ENCODE results near the gene GRIK4. TPM values are rescaled to one million over a fixed set of nuclear protein-coding genes. Genes with fewer than 3 reads are reported as not detected.

The GRIK4 gene
- total RNA-seq, 1 experiment from 2014 or later = not detected

DNA sequence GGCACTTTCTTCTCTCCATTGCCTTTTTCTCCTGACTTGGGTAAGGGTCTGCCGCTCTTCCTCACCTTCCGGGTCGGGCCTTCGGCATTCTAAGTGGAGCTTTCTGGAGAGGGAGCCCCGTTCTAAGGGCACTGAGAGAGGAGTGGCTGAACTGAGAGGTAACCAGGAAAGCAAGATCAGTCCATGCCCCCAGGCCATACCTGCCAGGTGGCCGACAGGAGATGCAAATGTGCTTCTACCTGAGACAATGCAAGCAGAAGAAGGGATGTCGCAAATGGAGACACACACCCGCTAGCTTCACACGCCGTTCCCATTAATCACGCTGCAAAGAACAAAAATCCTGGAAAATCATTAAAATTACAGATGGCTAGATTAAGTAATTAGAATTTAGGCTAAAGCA, 356.0 kb downstream of the GRIK4 start:
- H3K4me3 ChIP-seq (ENCODE audit: low read length) = no peak overlapping the region

DNA sequence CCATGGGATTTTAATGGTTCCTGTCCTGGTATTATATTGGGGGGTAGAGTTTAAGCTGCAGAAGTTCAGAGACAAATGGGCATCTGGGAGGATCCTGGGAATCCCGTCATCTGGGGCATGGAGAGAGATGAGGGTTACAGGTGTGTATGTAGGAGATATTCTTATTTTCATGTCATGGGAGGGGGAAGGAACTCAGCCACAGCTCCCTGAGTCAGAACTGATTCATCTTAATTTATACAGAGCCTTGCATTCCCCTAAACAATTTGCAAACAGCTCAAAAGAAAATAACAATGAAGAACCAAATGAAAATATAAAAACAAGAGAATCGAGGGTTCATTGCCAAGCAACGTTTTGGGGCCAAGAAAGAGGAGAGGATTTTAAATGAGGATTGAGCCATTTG, 356.4 kb downstream of the GRIK4 start:
- H3K4me3 ChIP-seq (ENCODE audit: low read length) = no peak overlapping the region
- H3K4me2 ChIP-seq (ENCODE audit: low read depth, low read length, poor library complexity, severe bottlenecking) = no peak overlapping the region
- H3K27ac ChIP-seq (ENCODE audit: low read length) = no peak overlapping the region
- H3K79me2 ChIP-seq (ENCODE audit: low read length) = no peaks in the 10 kb centered on the region
- H3K9ac ChIP-seq (ENCODE audit: low read length) = no peak overlapping the region
- H3K9me3 ChIP-seq (ENCODE audit: low read length) = no peaks in the 10 kb centered on the region
- no peak overlapping the region for H2AFZ ChIP-seq (ENCODE audit: low read length)
- DNase-seq = no peak
- no peaks in the 10 kb centered on the region for H3K4me1 ChIP-seq (ENCODE audit: low read length)
- H4K20me1 ChIP-seq (ENCODE audit: insufficient read depth, low read depth, low read length) = no peaks in the 10 kb centered on the region
- no peaks in the 10 kb centered on the region for H3K27me3 ChIP-seq (ENCODE audit: low read length)
- no peaks in the 10 kb centered on the region for H3K36me3 ChIP-seq (ENCODE audit: insufficient read depth, low read length)
- H3K9me2 ChIP-seq (replicated peaks; ENCODE audit: insufficient read depth, low read length) = no peaks in the 10 kb centered on the region

More for the DNA sequence above, 356.0 kb downstream of the GRIK4 start:
- H3K27ac ChIP-seq (ENCODE audit: low read length) = no peak overlapping the region
- no peaks in the 10 kb centered on the region for H3K79me2 ChIP-seq (ENCODE audit: low read length)
- no peaks in the 10 kb centered on the region for H4K20me1 ChIP-seq (ENCODE audit: insufficient read depth, low read depth, low read length)
- H3K4me1 ChIP-seq (ENCODE audit: low read length) = no peaks in the 10 kb centered on the region
- no peaks in the 10 kb centered on the region for H3K9me2 ChIP-seq (replicated peaks; ENCODE audit: insufficient read depth, low read length)
- no peak overlapping the region for H3K4me2 ChIP-seq (ENCODE audit: low read depth, low read length, poor library complexity, severe bottlenecking)
- H3K36me3 ChIP-seq (ENCODE audit: insufficient read depth, low read length) = no peaks in the 10 kb centered on the region
- H3K27me3 ChIP-seq (ENCODE audit: low read length) = no peaks in the 10 kb centered on the region
- no peaks in the 10 kb centered on the region for H3K9me3 ChIP-seq (ENCODE audit: low read length)
- no peak overlapping the region for H3K9ac ChIP-seq (ENCODE audit: low read length)
- no peak for DNase-seq
- H2AFZ ChIP-seq (ENCODE audit: low read length) = no peak overlapping the region

GRCh38 chr11:120869097-120869496, 357.5 kb downstream of the GRIK4 start:
- no peaks in the 10 kb centered on the region for H3K36me3 ChIP-seq (ENCODE audit: insufficient read depth, low read length)
- no peaks in the 10 kb centered on the region for H3K79me2 ChIP-seq (ENCODE audit: low read length)
- no peak overlapping the region for H3K4me3 ChIP-seq (ENCODE audit: low read length)
- no peak overlapping the region for H3K27ac ChIP-seq (ENCODE audit: low read length)
- no peaks in the 10 kb centered on the region for H3K4me1 ChIP-seq (ENCODE audit: low read length)
- no peak overlapping the region for H3K4me2 ChIP-seq (ENCODE audit: low read depth, low read length, poor library complexity, severe bottlenecking)
- H3K9ac ChIP-seq (ENCODE audit: low read length) = no peak overlapping the region
- DNase-seq = no peak
- H3K27me3 ChIP-seq (ENCODE audit: low read length) = no peaks in the 10 kb centered on the region
- no peaks in the 10 kb centered on the region for H4K20me1 ChIP-seq (ENCODE audit: insufficient read depth, low read depth, low read length)
- H3K9me3 ChIP-seq (ENCODE audit: low read length) = no peaks in the 10 kb centered on the region
- no peak overlapping the region for H2AFZ ChIP-seq (ENCODE audit: low read length)
- no peaks in the 10 kb centered on the region for H3K9me2 ChIP-seq (replicated peaks; ENCODE audit: insufficient read depth, low read length)

DNA sequence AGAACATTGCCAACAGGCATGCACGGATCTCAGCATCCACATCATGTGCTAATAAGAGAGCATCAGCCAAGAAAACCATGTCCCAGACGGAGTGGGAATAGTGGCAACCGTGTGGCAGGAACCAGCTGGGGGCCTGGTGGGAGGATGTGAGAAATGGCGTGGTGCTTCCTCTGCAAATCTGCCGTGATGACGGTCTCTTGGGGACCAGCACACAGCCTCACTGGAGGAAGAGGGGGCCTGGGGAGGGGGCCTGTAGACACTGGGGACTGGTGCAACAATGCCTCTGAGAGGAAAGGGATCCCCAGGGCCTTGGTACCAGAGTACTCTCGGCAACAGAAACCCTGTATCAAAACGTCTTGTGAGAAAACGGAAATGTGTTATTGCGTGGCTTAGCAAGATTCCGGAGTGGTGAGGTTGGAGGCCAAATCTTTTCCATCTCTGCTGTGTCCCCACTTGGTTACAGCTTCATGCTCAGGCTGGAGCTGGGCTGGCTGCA, 358.0 kb downstream of the GRIK4 start:
- DNase-seq = no peak
- Histone ChIP-seq H4K20me1 (ENCODE audit: insufficient read depth, low read depth, low read length) (no peaks in the 10 kb centered on the region), H3K4me3 (ENCODE audit: low read length) (no peak overlapping the region)

DNA sequence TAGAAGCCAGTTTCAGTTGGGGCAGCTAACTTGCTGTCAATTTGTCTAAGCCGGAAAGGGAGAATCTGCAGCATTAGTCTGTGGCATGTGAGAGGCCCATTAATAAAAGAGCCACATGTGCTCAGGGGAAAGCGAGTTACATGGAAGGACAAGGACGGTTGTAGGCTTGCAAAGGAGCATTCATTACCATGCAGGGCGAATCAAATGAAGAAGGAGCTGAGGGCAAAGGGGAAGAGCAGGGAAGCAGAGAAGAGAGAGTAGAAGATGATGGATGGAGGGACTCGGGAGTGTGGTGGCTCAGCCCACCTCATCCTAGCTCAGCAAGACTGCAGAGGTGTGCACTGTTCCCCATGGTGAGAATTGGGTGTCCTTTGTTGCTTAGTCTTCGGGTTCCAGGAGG, 359.6 kb downstream of the GRIK4 start:
- no peaks in the 10 kb centered on the region for H3K79me2 ChIP-seq (ENCODE audit: low read length)
- no peaks in the 10 kb centered on the region for H3K36me3 ChIP-seq (ENCODE audit: insufficient read depth, low read length)
- H3K9me2 ChIP-seq (replicated peaks; ENCODE audit: insufficient read depth, low read length) = no peaks in the 10 kb centered on the region
- no peaks in the 10 kb centered on the region for H4K20me1 ChIP-seq (ENCODE audit: insufficient read depth, low read depth, low read length)
- no peak overlapping the region for H2AFZ ChIP-seq (ENCODE audit: low read length)
- no peak overlapping the region for H3K27ac ChIP-seq (ENCODE audit: low read length)
- H3K9me3 ChIP-seq (ENCODE audit: low read length) = no peaks in the 10 kb centered on the region
- no peak overlapping the region for H3K4me2 ChIP-seq (ENCODE audit: low read depth, low read length, poor library complexity, severe bottlenecking)
- no peaks in the 10 kb centered on the region for H3K4me1 ChIP-seq (ENCODE audit: low read length)
- H3K4me3 ChIP-seq (ENCODE audit: low read length) = no peak overlapping the region
- H3K27me3 ChIP-seq (ENCODE audit: low read length) = no peaks in the 10 kb centered on the region
- H3K9ac ChIP-seq (ENCODE audit: low read length) = no peak overlapping the region
- DNase-seq = no peak

More for the DNA sequence above, 358.0 kb downstream of the GRIK4 start:
- no peaks in the 10 kb centered on the region for H3K27me3 ChIP-seq (ENCODE audit: low read length)
- H3K9me2 ChIP-seq (replicated peaks; ENCODE audit: insufficient read depth, low read length) = no peaks in the 10 kb centered on the region
- H3K4me1 ChIP-seq (ENCODE audit: low read length) = no peaks in the 10 kb centered on the region
- no peaks in the 10 kb centered on the region for H3K9me3 ChIP-seq (ENCODE audit: low read length)
- H3K9ac ChIP-seq (ENCODE audit: low read length) = no peak overlapping the region
- H3K4me2 ChIP-seq (ENCODE audit: low read depth, low read length, poor library complexity, severe bottlenecking) = no peak overlapping the region
- H2AFZ ChIP-seq (ENCODE audit: low read length) = no peak overlapping the region
- H3K79me2 ChIP-seq (ENCODE audit: low read length) = no peaks in the 10 kb centered on the region
- H3K27ac ChIP-seq (ENCODE audit: low read length) = no peak overlapping the region
- H3K36me3 ChIP-seq (ENCODE audit: insufficient read depth, low read length) = no peaks in the 10 kb centered on the region

DNA sequence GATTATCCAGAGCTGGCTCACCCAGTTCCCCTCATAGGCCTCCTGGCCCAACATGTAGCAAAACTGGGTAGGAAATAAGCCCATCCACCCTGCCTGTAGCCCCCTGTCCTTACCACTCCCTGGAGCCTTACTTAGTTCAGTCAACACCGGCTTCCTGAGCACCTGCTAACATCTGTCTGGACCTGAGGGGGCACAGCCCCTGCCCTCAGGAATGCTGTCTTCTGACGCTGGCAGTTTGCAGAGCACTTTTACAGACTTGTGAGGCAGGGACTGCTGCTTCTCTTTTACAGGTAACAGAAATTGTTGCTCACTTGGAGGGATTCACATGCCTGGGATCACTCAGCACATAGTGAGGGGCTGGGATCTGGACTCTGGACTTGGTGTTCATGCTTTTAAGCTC, 360.4 kb downstream of the GRIK4 start:
- Histone ChIP-seq H3K79me2 (ENCODE audit: low read length) (no peaks in the 10 kb centered on the region), H3K9me3 (ENCODE audit: low read length) (no peaks in the 10 kb centered on the region), H3K4me2 (ENCODE audit: low read depth, low read length, poor library complexity, severe bottlenecking) (no peak overlapping the region), H3K4me3 (ENCODE audit: low read length) (no peak overlapping the region), H3K27me3 (ENCODE audit: low read length) (no peaks in the 10 kb centered on the region), H4K20me1 (ENCODE audit: insufficient read depth, low read depth, low read length) (no peaks in the 10 kb centered on the region), H3K36me3 (ENCODE audit: insufficient read depth, low read length) (no peaks in the 10 kb centered on the region), H2AFZ (ENCODE audit: low read length) (no peak overlapping the region), H3K9me2 (replicated peaks; ENCODE audit: insufficient read depth, low read length) (no peaks in the 10 kb centered on the region), H3K27ac (ENCODE audit: low read length) (no peak overlapping the region), H3K4me1 (ENCODE audit: low read length) (no peaks in the 10 kb centered on the region), H3K9ac (ENCODE audit: low read length) (no peak overlapping the region)
- no peak for DNase-seq

GRCh38 chr11:120873966-120874735, 362.6 kb downstream of the GRIK4 start:
- no peaks in the 10 kb centered on the region for H3K27me3 ChIP-seq (ENCODE audit: low read length)
- no peak for DNase-seq
- no peak overlapping the region for H3K4me3 ChIP-seq (ENCODE audit: low read length)
- H3K9me2 ChIP-seq (replicated peaks; ENCODE audit: insufficient read depth, low read length) = no peaks in the 10 kb centered on the region
- H4K20me1 ChIP-seq (ENCODE audit: insufficient read depth, low read depth, low read length) = no peaks in the 10 kb centered on the region
- H3K36me3 ChIP-seq (ENCODE audit: insufficient read depth, low read length) = no peaks in the 10 kb centered on the region
- H3K27ac ChIP-seq (ENCODE audit: low read length) = no peak overlapping the region
- H3K4me2 ChIP-seq (ENCODE audit: low read depth, low read length, poor library complexity, severe bottlenecking) = no peak overlapping the region
- H2AFZ ChIP-seq (ENCODE audit: low read length) = no peak overlapping the region
- no peaks in the 10 kb centered on the region for H3K9me3 ChIP-seq (ENCODE audit: low read length)
- no peaks in the 10 kb centered on the region for H3K4me1 ChIP-seq (ENCODE audit: low read length)
- no peaks in the 10 kb centered on the region for H3K79me2 ChIP-seq (ENCODE audit: low read length)
- no peak overlapping the region for H3K9ac ChIP-seq (ENCODE audit: low read length)

DNA sequence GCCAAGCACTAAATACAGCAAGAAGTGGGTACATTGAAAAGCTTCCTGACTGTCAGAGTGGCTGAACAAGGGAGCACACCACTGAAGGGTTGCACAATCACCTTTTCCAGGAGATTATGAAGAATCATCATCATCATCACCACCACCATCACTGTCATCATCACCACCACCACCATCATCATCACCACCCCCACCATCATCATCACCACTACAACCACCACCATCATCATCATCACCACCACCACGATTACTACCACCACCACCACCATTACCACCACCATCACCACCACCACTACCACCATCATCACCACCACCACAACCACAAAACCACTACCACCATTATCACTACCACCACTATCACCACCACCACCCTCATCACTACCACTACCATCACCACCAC, 364.4 kb downstream of the GRIK4 start:
- no peak overlapping the region for H3K27ac ChIP-seq (ENCODE audit: low read length)
- H3K4me2 ChIP-seq (ENCODE audit: low read depth, low read length, poor library complexity, severe bottlenecking) = no peak overlapping the region
- H3K36me3 ChIP-seq (ENCODE audit: insufficient read depth, low read length) = no peaks in the 10 kb centered on the region

More for the DNA sequence above, 364.4 kb downstream of the GRIK4 start:
- no peak for DNase-seq
- Histone ChIP-seq H3K9ac (ENCODE audit: low read length) (no peak overlapping the region), H3K4me1 (ENCODE audit: low read length) (no peaks in the 10 kb centered on the region), H4K20me1 (ENCODE audit: insufficient read depth, low read depth, low read length) (no peaks in the 10 kb centered on the region), H3K79me2 (ENCODE audit: low read length) (no peaks in the 10 kb centered on the region), H3K9me3 (ENCODE audit: low read length) (no peaks in the 10 kb centered on the region), H2AFZ (ENCODE audit: low read length) (no peak overlapping the region), H3K4me3 (ENCODE audit: low read length) (no peak overlapping the region), H3K9me2 (replicated peaks; ENCODE audit: insufficient read depth, low read length) (no peaks in the 10 kb centered on the region), H3K27me3 (ENCODE audit: low read length) (no peaks in the 10 kb centered on the region)

Data from Karpas-422 (cell line).